Caco-2 (cell line): ENCODE measurements around the gene DNHD1. TPM values are rescaled to one million over a fixed set of nuclear protein-coding genes. Genes with fewer than 3 reads are reported as not detected.
A peak's percentile ranks its signal among the peaks of the same experiment; 100 is the strongest.

Experiments
- BruUV-seq: library from RNA; stranded (reverse); fragments of 400-500 nt; replicated peaks from 2 replicates; lab custom pipeline; 2021; lab: Mats Ljungman, UMichigan
- CTCF ChIA-PET: fragments of 300-600 bp; sonication (Branson Sonifier 250); formaldehyde crosslinking; loops from one replicate; lab custom pipeline; 2022; ENCODE audit warnings: antibody characterized with exemption; lab: Charles Lee
- POLR2A ChIA-PET: fragments of 300-600 bp; sonication (Branson Sonifier 250); formaldehyde crosslinking; loops from one replicate; lab custom pipeline; 2022; ENCODE audit warnings: antibody characterized with exemption; lab: Charles Lee
- DNase-seq, 2 experiments: peaks; one replicate each; pipeline versions ENCODE4 v3.0.0 to v3.0.0-alpha.2; 2020 to 2022
- H3K27me3 ChIP-seq: replicated peaks from 2 replicates; pipeline ENCODE4 v1.6.0; 2011; ENCODE audit warnings: low read length; ENCODE audit not compliant: control insufficient read depth, insufficient read depth
- H3K36me3 ChIP-seq: 2 replicates; pipeline ENCODE4 v1.5.1; 2011; ENCODE audit warnings: low read length; ENCODE audit not compliant: control insufficient read depth, insufficient read depth
- H3K4me1 ChIP-seq: fragments of 250-450 bp; sonication (Bioruptor Pico); 2 replicates; pipeline ENCODE4 v1.5.1; 2020; ENCODE audit warnings: mild to moderate bottlenecking
- H3K4me3 ChIP-seq: 2 replicates; pipeline ENCODE4 v1.5.1; 2011; ENCODE audit warnings: low read depth, mild to moderate bottlenecking, control low read depth, low read length
- H3K9me3 ChIP-seq: fragments of 250-450 bp; sonication (Bioruptor Pico); 2 replicates; pipeline ENCODE4 v1.5.1; 2020; ENCODE audit warnings: mild to moderate bottlenecking, moderate library complexity
- H3K27ac Mint-ChIP-seq: one replicate; pipeline ENCODE4 v1.8.0; 2022; ENCODE audit warnings: mixed read lengths; ENCODE audit not compliant: unreplicated experiment
- H3K27me3 Mint-ChIP-seq: one replicate; pipeline ENCODE4 v1.8.0; 2022; ENCODE audit warnings: mixed read lengths; ENCODE audit not compliant: insufficient read depth, unreplicated experiment
- H3K36me3 Mint-ChIP-seq: one replicate; pipeline ENCODE4 v1.8.0; 2022; ENCODE audit warnings: mild to moderate bottlenecking, mixed read lengths; ENCODE audit not compliant: insufficient read depth, unreplicated experiment
- H3K4me1 Mint-ChIP-seq: one replicate; pipeline ENCODE4 v1.8.0; 2022; ENCODE audit warnings: low read depth, mixed read lengths; ENCODE audit not compliant: unreplicated experiment
- H3K4me3 Mint-ChIP-seq: one replicate; pipeline ENCODE4 v1.8.0; 2022; ENCODE audit warnings: mild to moderate bottlenecking, moderate library complexity, mixed read lengths; ENCODE audit not compliant: unreplicated experiment
- H3K9me3 Mint-ChIP-seq: one replicate; pipeline ENCODE4 v1.8.0; 2022; ENCODE audit warnings: mixed read lengths; ENCODE audit not compliant: unreplicated experiment
- intact Hi-C: fragments of 100-400 bp; cut with micrococcal nuclease; formaldehyde crosslinking; loops from one replicate; pipeline ENCODE4 v1.10.0; 2022; ENCODE audit not compliant: unreplicated experiment
- total RNA-seq: library from RNA; stranded (reverse); gene quantifications from 2 replicates; pipeline ENCODE4 v1.2.3, GENCODE V29; 2022
- TF ChIP-seq, protein P1 (sequence below), 2 experiments: fragments of 200-600 bp in 1 of 2; IDR thresholded peaks; 1 replicate in 1 of 2; 2 replicates in 1 of 2; pipeline versions ENCODE4 v1.5.1 to v1.8.0; 2011 to 2022; ENCODE audit warnings: antibody characterized with exemption in 1 of 2, control low read depth in 1 of 2, inconsistent platforms in 1 of 2, low read depth in 1 of 2, low read length in 1 of 2, mild to moderate bottlenecking in 1 of 2, moderate library complexity in 1 of 2; ENCODE audit not compliant: insufficient read depth in 1 of 2, severe bottlenecking in 1 of 2, unreplicated experiment in 1 of 2

The DNHD1 gene
- total RNA-seq, 1 experiment from 2014 or later, result 5.7 TPM

GRCh38 chr11:6612213-6613041 lies 115.3 kb downstream of the DNHD1 start, which contains the start of gene TAF10:
Gene TAF10 (minus strand): TSS chr11:6612216. CDS start chr11:6612189, 27 bp downstream.
- Mint-ChIP-seq H3K36me3 (no peaks in the 10 kb centered on the region), H3K4me1 (peaks cover 4% of the 10 kb centered on the region), H3K9me3 (no peaks in the 10 kb centered on the region), H3K4me3 (no peak within 1 kb of the TSS), H3K27me3 (no peaks in the 10 kb centered on the region), H3K27ac (no peak within 1 kb of the TSS)
- CTCF ChIA-PET, result interaction anchor here (0.6 to 2.1 kb wide), 4 partner anchors 51 to 233 kb away, joined by 3 to 12 read pairs (median 5); partner anchors contain the start of gene MRPL17
- H3K4me3 ChIP-seq, result peak within 1 kb of the TSS; percentile 78
- intact Hi-C loops, result loop anchor here (1.0 to 10.0 kb wide), 6 partner anchors 18 to 378 kb away; partner anchors contain the start of genes CNGA4, FHIP1B, MRPL17 and SMPD1
- DNase-seq, result peak; percentile 97
- no peaks in the 10 kb centered on the region for H3K9me3 ChIP-seq
- TF ChIP-seq, protein P1, sequence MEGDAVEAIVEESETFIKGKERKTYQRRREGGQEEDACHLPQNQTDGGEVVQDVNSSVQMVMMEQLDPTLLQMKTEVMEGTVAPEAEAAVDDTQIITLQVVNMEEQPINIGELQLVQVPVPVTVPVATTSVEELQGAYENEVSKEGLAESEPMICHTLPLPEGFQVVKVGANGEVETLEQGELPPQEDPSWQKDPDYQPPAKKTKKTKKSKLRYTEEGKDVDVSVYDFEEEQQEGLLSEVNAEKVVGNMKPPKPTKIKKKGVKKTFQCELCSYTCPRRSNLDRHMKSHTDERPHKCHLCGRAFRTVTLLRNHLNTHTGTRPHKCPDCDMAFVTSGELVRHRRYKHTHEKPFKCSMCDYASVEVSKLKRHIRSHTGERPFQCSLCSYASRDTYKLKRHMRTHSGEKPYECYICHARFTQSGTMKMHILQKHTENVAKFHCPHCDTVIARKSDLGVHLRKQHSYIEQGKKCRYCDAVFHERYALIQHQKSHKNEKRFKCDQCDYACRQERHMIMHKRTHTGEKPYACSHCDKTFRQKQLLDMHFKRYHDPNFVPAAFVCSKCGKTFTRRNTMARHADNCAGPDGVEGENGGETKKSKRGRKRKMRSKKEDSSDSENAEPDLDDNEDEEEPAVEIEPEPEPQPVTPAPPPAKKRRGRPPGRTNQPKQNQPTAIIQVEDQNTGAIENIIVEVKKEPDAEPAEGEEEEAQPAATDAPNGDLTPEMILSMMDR (IDR thresholded peaks at IDR 0.05; ENCODE audit: insufficient read depth in 1 of 2, low read depth in 1 of 2, low read length in 1 of 2, severe bottlenecking in 1 of 2, unreplicated experiment in 1 of 2), result peak; percentile 39 to 57
- no peaks in the 10 kb centered on the region for H3K27me3 ChIP-seq
- POLR2A ChIA-PET, result interaction anchor here (0.6 to 1.0 kb wide), 10 partner anchors 8 to 193 kb away, joined by 3 to 9 read pairs (median 4); partner anchors contain the start of genes APBB1, ARFIP2, MRPL17 and TIMM10B
- H3K36me3 ChIP-seq, result peaks cover 5% of the 10 kb centered on the region; the same call in 1 of the 2 replicates
- peaks cover 17% of the 10 kb centered on the region for H3K4me1 ChIP-seq
- TSS peak; percentile 93 for BruUV-seq

DNA sequence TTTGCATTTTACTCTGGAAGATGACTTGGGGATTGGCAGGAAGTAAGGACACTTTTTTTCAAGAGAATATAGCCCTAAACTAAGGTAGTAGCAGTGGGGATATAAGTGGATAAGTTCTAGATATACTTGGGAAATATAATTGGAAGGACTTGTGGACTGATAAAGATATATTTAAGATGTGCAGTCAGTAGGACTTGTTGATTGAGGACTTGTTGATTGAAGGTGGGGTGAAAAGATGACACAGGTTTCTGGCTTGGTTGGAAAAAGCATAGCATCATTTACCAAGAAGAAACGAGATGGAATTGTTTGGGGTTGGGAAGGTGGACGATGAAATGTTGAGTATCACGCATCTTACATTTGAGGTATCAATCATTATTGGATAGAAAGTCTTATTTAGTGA lies 116.4 kb downstream of the DNHD1 start:
- BruUV-seq, result no TSS peak

More for the DNA sequence above, 116.4 kb downstream of the DNHD1 start:
- Mint-ChIP-seq H3K9me3 (no peaks in the 10 kb centered on the region), H3K4me3 (no peak overlapping the region), H3K27ac (no peak overlapping the region), H3K36me3 (no peaks in the 10 kb centered on the region), H3K4me1 (no peaks in the 10 kb centered on the region), H3K27me3 (no peaks in the 10 kb centered on the region)
- H3K4me3 ChIP-seq, result peak overlapping the region; percentile 78; the same call in 1 of the 2 replicates
- CTCF ChIA-PET, result interaction anchor here (2.1 kb wide), 1 partner anchor 82 kb away, joined by 6 read pairs; no protein-coding TSS in a partner anchor
- no peaks in the 10 kb centered on the region for H3K9me3 ChIP-seq
- POLR2A ChIA-PET, result interaction anchor here (0.8 kb wide), 1 partner anchor 70 kb away, joined by 3 read pairs; the partner anchor contains the start of gene MRPL17
- H3K36me3 ChIP-seq, result peaks cover 5% of the 10 kb centered on the region; the same call in 1 of the 2 replicates
- H3K27me3 ChIP-seq, result no peaks in the 10 kb centered on the region
- peaks cover 14% of the 10 kb centered on the region for H3K4me1 ChIP-seq
- TF ChIP-seq, protein P1 (IDR thresholded peaks at IDR 0.05; ENCODE audit: insufficient read depth in 1 of 2, low read depth in 1 of 2, low read length in 1 of 2, severe bottlenecking in 1 of 2, unreplicated experiment in 1 of 2), result no peak
- no peak for DNase-seq
- intact Hi-C loops, result loop anchor here (2.0 to 10.0 kb wide), 3 partner anchors 17 to 379 kb away; partner anchors contain the start of genes CNGA4, FHIP1B and SMPD1
